HepG2 (cell line): ENCODE measurements around the gene MAP2K5. TPM values are rescaled to one million over a fixed set of nuclear protein-coding genes. Genes with fewer than 3 reads are reported as not detected.

Experiments used
- ATAC-seq: fragments of 200-7000 bp; cut with Tn5 transposase; 3 replicates; pipeline ENCODE4 v1.9.1; 2020; ENCODE audit warnings: mild to moderate bottlenecking, moderate library complexity
- BruUV-seq: library from RNA; stranded (reverse); fragments of 400-500 nt; replicated peaks from 2 replicates; lab custom pipeline; 2021; lab: Mats Ljungman, UMichigan
- CTCF ChIA-PET: fragments of 300-600 bp; formaldehyde crosslinking; extraction: SDS; loops from one replicate; lab custom pipeline; 2021; ENCODE audit warnings: low total read pairs, inconsistent platforms, low intra/inter-chr PET ratio; lab: Yijun Ruan, JAX
- POLR2A ChIA-PET: fragments of 350-600 bp; sonication (Branson Sonifier 250); formaldehyde crosslinking; loops from one replicate; lab custom pipeline; 2020; ENCODE audit warnings: antibody characterized with exemption, inconsistent platforms; lab: Yijun Ruan, JAX
- DNase-seq: peaks from one replicate; pipeline ENCODE4 v3.0.0-alpha.2; 2015; ENCODE audit warnings: low spot score
- FAIRE-seq: peaks from 3 replicates; lab custom pipeline; 2011; peaks lifted over from hg19 to GRCh38; lab: Jason Lieb, UNC
- H2AFZ ChIP-seq: one replicate; pipeline ENCODE4 v1.6.1; 2011; ENCODE audit warnings: low read length, inconsistent platforms
- H3K27ac ChIP-seq: fragments of 300-600 bp; 3 replicates; pipeline ENCODE4 v1.8.0; 2011; ENCODE audit warnings: mixed run types, mild to moderate bottlenecking, mixed read lengths, low read length, inconsistent platforms; ENCODE audit not compliant: insufficient read depth; ENCODE audit errors: extremely low read length
- H3K27me3 ChIP-seq, 2 experiments: fragments of 200-600 bp in 1 of 2; 2 replicates in 1 of 2; 3 replicates in 1 of 2; pipeline versions ENCODE4 v1.6.0 to v1.8.0; 2011; ENCODE audit warnings: low read length in 2 of 2, mild to moderate bottlenecking in 2 of 2, moderate library complexity in 2 of 2, inconsistent platforms in 1 of 2; ENCODE audit not compliant: insufficient read depth in 2 of 2, control insufficient read depth in 1 of 2
- H3K36me3 ChIP-seq, 2 experiments: fragments of 200-600 bp in 1 of 2; replicated peaks in 1 of 2; 2 replicates in 1 of 2; 3 replicates in 1 of 2; pipeline versions ENCODE4 v1.5.1 to v1.8.0; 2011; ENCODE audit warnings: low read length in 2 of 2, inconsistent platforms in 1 of 2; ENCODE audit not compliant: insufficient read depth in 2 of 2, control insufficient read depth in 1 of 2
- H3K4me1 ChIP-seq: 2 replicates; pipeline ENCODE4 v1.5.1; 2012; ENCODE audit warnings: low read length, inconsistent platforms; ENCODE audit not compliant: insufficient read depth
- H3K4me2 ChIP-seq: 2 replicates; pipeline ENCODE4 v1.6.0; 2011; ENCODE audit warnings: low read depth, low read length, inconsistent platforms
- H3K4me3 ChIP-seq, 3 experiments: fragments of 200-600 bp in 1 of 3; sonication (generic), shearing (Covaris generic) in 1 of 3; replicated peaks in 1 of 3; 2 replicates each; pipeline ENCODE4 v1.5.1; 2011 to 2016; ENCODE audit warnings: low read length in 3 of 3, inconsistent platforms in 2 of 3, low read depth in 2 of 3, mild to moderate bottlenecking in 2 of 3, control low read depth in 1 of 3, mixed read lengths in 1 of 3; ENCODE audit not compliant: insufficient read depth in 1 of 3
- H3K79me2 ChIP-seq: one replicate; pipeline ENCODE4 v1.6.1; 2011; ENCODE audit warnings: low read length, inconsistent platforms; ENCODE audit not compliant: insufficient read depth
- H3K9ac ChIP-seq: 2 replicates; pipeline ENCODE4 v1.6.0; 2011; ENCODE audit warnings: mild to moderate bottlenecking, low read depth, low read length, inconsistent platforms; ENCODE audit not compliant: insufficient read depth
- H3K9me3 ChIP-seq: 2 replicates; pipeline ENCODE4 v1.5.1; 2012; ENCODE audit warnings: mild to moderate bottlenecking, low read length
- H4K20me1 ChIP-seq: 2 replicates; pipeline ENCODE4 v1.6.0; 2011; ENCODE audit warnings: inconsistent platforms, mild to moderate bottlenecking, low read length, moderate library complexity; ENCODE audit not compliant: insufficient read depth
- AGO2 ChIP-seq: fragments of 200-400 bp; formaldehyde crosslinking; optimal IDR thresholded peaks from 2 replicates; pipeline ENCODE3; 2017; ENCODE audit warnings: mild to moderate bottlenecking, low read depth, low read length, moderate library complexity
- ARHGAP35 ChIP-seq: sonication (generic); formaldehyde crosslinking; IDR thresholded peaks from 2 replicates; pipeline ENCODE4 v1.9.0; 2022; ENCODE audit warnings: mild to moderate bottlenecking, inconsistent platforms, moderate library complexity, missing genetic modification reagents, borderline replicate concordance
- ASH2L ChIP-seq: fragments of 300-600, 200-600 bp; sonication (generic); IDR thresholded peaks from 2 replicates; pipeline ENCODE4 v1.7.0; 2017; ENCODE audit warnings: low read depth, mild to moderate bottlenecking, moderate library complexity, mixed read lengths, low read length; ENCODE audit not compliant: insufficient read length
- ELF1 ChIP-seq: sonication (generic); formaldehyde crosslinking; IDR thresholded peaks from 2 replicates; pipeline ENCODE4 v1.4.0; 2020; ENCODE audit warnings: missing genetic modification reagents
- GABPA ChIP-seq, 2 experiments: IDR thresholded peaks; 2 replicates each; pipeline ENCODE4 v1.6.1; 2011 to 2016; ENCODE audit warnings: low read depth in 2 of 2, low read length in 1 of 2, missing biosample characterization in 1 of 2, missing genetic modification characterization in 1 of 2
- NFE2 ChIP-seq: sonication (generic); formaldehyde crosslinking; IDR thresholded peaks from 2 replicates; pipeline ENCODE4 v1.4.0; 2020; ENCODE audit warnings: missing genetic modification reagents
- PLRG1 ChIP-seq: fragments of 450-650 bp; conservative IDR thresholded peaks from 2 replicates; pipeline ENCODE4 v1.6.1; 2016
- POLR2A ChIP-seq, 2 experiments: IDR thresholded peaks; 2 replicates each; pipeline ENCODE4 v1.6.1; 2011; ENCODE audit warnings: low read depth in 2 of 2, low read length in 2 of 2, mild to moderate bottlenecking in 1 of 2, moderate library complexity in 1 of 2; ENCODE audit not compliant: insufficient read depth in 1 of 2
- TFE3 ChIP-seq: IDR thresholded peaks from 2 replicates; pipeline ENCODE4 v1.6.1; 2016
- YY1 ChIP-seq: IDR thresholded peaks from 2 replicates; pipeline ENCODE4 v1.6.1; 2011; ENCODE audit warnings: low read length, low read depth, moderate library complexity, mild to moderate bottlenecking; ENCODE audit not compliant: insufficient read depth, insufficient replicate concordance
- ZNF121 ChIP-seq: sonication (generic); formaldehyde crosslinking; IDR thresholded peaks from 2 replicates; pipeline ENCODE4 v1.5.0; 2020; ENCODE audit warnings: mild to moderate bottlenecking, missing genetic modification reagents
- ZNF619 ChIP-seq: sonication (generic); formaldehyde crosslinking; IDR thresholded peaks from 2 replicates; pipeline ENCODE4 v1.4.0; 2020; ENCODE audit warnings: mild to moderate bottlenecking, missing genetic modification reagents
- ZNF687 ChIP-seq: sonication (generic); formaldehyde crosslinking; IDR thresholded peaks from 2 replicates; pipeline ENCODE4 v1.5.1; 2020; ENCODE audit warnings: mild to moderate bottlenecking, missing genetic modification reagents, moderate library complexity
- ZNF792 ChIP-seq: IDR thresholded peaks from 2 replicates; pipeline ENCODE4 v1.6.1; 2016
- WGBS: methylation state at CpG from one replicate; pipeline ENCODE4 v1.1.6; 2017; ENCODE audit warnings: low lambda C conversion rate; 5-methylcytosine and 5-hydroxymethylcytosine counted together
- in situ Hi-C: cut with HindIII; loops from 2 replicates; pipeline ENCODE4 v1.10.0; 2017; ENCODE audit warnings: low pct_unique_long_range_greater_than_20kb; ENCODE audit not compliant: extremely low pct_ligation_motif_present
- intact Hi-C: fragments of 100-400 bp; cut with micrococcal nuclease; formaldehyde crosslinking; loops from one replicate; pipeline ENCODE4 v1.10.0; 2022; ENCODE audit not compliant: unreplicated experiment
- polyA plus RNA-seq, 8 experiments: library from polyadenylated mRNA; depleted of rRNA in 3 of 8; stranded (reverse) in 7 of 8; unstranded in 1 of 8; fragments of >200 nt; fragmentation: Illumina TruSeq in 4 of 8; extraction: Trizol in 4 of 8; gene quantifications; 2 replicates each; pipeline versions ENCODE4 v1.2.1 to v1.2.3, GENCODE V29; 2011 to 2016; ENCODE audit warnings: low read depth in 4 of 8, missing spikeins in 1 of 8, mixed read lengths in 1 of 8; ENCODE audit not compliant: insufficient read depth in 1 of 8
- total RNA-seq, 5 experiments: library from RNA; depleted of rRNA; stranded (reverse); fragments of >200 nt; fragmentation: Illumina TruSeq; extraction: Trizol; gene quantifications; 2 replicates each; pipeline ENCODE4 v1.2.3, GENCODE V29; 2016; ENCODE audit warnings: low read depth in 1 of 5
- TF ChIP-seq, protein P1 (sequence below): sonication (generic); formaldehyde crosslinking; IDR thresholded peaks from 2 replicates; pipeline ENCODE4 v1.5.0; 2020; ENCODE audit warnings: mild to moderate bottlenecking, missing genetic modification reagents
- TF ChIP-seq, protein P2 (sequence below): sonication (generic); formaldehyde crosslinking; IDR thresholded peaks from 2 replicates; pipeline ENCODE4 v1.5.0; 2020; ENCODE audit warnings: missing genetic modification reagents

MAP2K5 gene
- total and polyA plus RNA-seq, 2 of the 13 experiments (the other 11 are each of a cell fraction or from before 2014, with no cell fraction given): 4.0 to 4.3 TPM

GRCh38 chr15:67543348-67543718, 830 bp downstream of the MAP2K5 start:
- DNase-seq (no peak), FAIRE-seq (no peak), ATAC-seq (peak; percentile 77)
- BruUV-seq: TSS peak; percentile 61
- Histone ChIP-seq H3K9ac (peak overlapping the region; percentile 88), H3K79me2 (no peaks in the 10 kb centered on the region), H2AFZ (peak overlapping the region; percentile 85), H3K9me3 (no peaks in the 10 kb centered on the region), H4K20me1 (no peaks in the 10 kb centered on the region), H3K27ac (peak overlapping the region; percentile 76), H3K4me1 (peaks cover 25% of the 10 kb centered on the region), H3K4me3 (peak overlapping the region; percentile 76 to 99 (median 84)), H3K36me3 (peaks cover 2 to 5% of the 10 kb centered on the region in 2 experiments; a peak in 2 of 5 replicates), H3K27me3 (no peaks in the 10 kb centered on the region; a peak in 1 of 5 replicates), H3K4me2 (peak overlapping the region; percentile 91)
- ChIA-PET POLR2A (interaction anchor here (2.0 kb wide), 1 partner anchor 22 kb away, joined by 31 read pairs; the partner anchor contains the start of gene C15orf61), CTCF (no interaction called here)
- intact Hi-C loops: loop anchor here (5.0 kb wide), 1 partner anchor 294 kb away; no protein-coding TSS in a partner anchor
- in situ Hi-C loops: no loop called here
- 0% methylated on average over 1 of the region's 7 CpGs for WGBS
- TF ChIP-seq, protein P1, sequence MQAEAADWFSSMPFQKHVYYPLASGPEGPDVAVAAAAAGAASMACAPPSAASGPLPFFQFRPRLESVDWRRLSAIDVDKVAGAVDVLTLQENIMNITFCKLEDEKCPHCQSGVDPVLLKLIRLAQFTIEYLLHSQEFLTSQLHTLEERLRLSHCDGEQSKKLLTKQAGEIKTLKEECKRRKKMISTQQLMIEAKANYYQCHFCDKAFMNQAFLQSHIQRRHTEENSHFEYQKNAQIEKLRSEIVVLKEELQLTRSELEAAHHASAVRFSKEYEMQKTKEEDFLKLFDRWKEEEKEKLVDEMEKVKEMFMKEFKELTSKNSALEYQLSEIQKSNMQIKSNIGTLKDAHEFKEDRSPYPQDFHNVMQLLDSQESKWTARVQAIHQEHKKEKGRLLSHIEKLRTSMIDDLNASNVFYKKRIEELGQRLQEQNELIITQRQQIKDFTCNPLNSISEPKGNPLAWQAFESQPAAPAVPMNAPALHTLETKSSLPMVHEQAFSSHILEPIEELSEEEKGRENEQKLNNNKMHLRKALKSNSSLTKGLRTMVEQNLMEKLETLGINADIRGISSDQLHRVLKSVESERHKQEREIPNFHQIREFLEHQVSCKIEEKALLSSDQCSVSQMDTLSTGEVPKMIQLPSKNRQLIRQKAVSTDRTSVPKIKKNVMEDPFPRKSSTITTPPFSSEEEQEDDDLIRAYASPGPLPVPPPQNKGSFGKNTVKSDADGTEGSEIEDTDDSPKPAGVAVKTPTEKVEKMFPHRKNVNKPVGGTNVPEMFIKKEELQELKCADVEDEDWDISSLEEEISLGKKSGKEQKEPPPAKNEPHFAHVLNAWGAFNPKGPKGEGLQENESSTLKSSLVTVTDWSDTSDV: no peak
- TF ChIP-seq GABPA (IDR thresholded peaks at IDR 0.05; ENCODE audit: low read depth, low read length) (no peak), GABPA (CRISPR knock-in tag; IDR thresholded peaks at IDR 0.05; ENCODE audit: low read depth) (peak; percentile 20; the same call in 1 of the 2 replicates), ASH2L (no peak), ZNF121 (CRISPR knock-in tag) (0 out of 2 replicates have a peak, but pooled peaks have one; percentile 22), ZNF687 (CRISPR knock-in tag) (peak; percentile 1; the same call in 1 of the 2 replicates), ZNF619 (CRISPR knock-in tag) (0 out of 2 replicates have a peak, but pooled peaks have one; percentile 56), ZNF792 (CRISPR knock-in tag) (0 out of 2 replicates have a peak, but pooled peaks have one; percentile 8), ARHGAP35 (CRISPR knock-in tag) (no peak), POLR2A (IDR thresholded peaks at IDR 0.05; ENCODE audit: insufficient read depth in 1 of 2, low read depth in 2 of 2, low read length in 2 of 2) (0 out of 4 replicates have a peak, but pooled peaks of 1 of the 2 experiments have one; percentile 10), TFE3 (no peak), ELF1 (CRISPR knock-in tag) (0 out of 2 replicates have a peak, but pooled peaks have one; percentile 14), AGO2 (no peak), YY1 (peak; percentile 6), PLRG1 (no peak), NFE2 (CRISPR knock-in tag) (no peak)
- TF ChIP-seq, protein P2, sequence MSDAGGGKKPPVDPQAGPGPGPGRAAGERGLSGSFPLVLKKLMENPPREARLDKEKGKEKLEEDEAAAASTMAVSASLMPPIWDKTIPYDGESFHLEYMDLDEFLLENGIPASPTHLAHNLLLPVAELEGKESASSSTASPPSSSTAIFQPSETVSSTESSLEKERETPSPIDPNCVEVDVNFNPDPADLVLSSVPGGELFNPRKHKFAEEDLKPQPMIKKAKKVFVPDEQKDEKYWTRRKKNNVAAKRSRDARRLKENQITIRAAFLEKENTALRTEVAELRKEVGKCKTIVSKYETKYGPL (CRISPR knock-in tag): no peak
